Upper lobe of right lung (tissue), 1 donor: Measurements from ENCODE around the gene SERPIND1. TPM values are rescaled to one million over a fixed set of nuclear protein-coding genes. Genes with fewer than 3 reads are reported as not detected.
"Not testable (repeated sequence)": the region's sequence is repeated elsewhere in the genome, so short reads cannot be mapped to it uniquely, and the experiment has no call there.

Experiments used
- ATAC-seq: fragments of 200-7000 bp; cut with Tn5 transposase; one replicate; pipeline ENCODE4 v1.9.1; 2020; ENCODE audit warnings: mild to moderate bottlenecking, moderate library complexity
- DNase-seq: peaks from one replicate; pipeline ENCODE4 v3.0.0-alpha.2; 2020
- H3K27ac ChIP-seq: fragments of 200-600 bp; one replicate; pipeline ENCODE4 v1.8.0; 2022
- H3K27me3 ChIP-seq: fragments of 200-600 bp; one replicate; pipeline ENCODE4 v1.8.0; 2022; ENCODE audit warnings: mild to moderate bottlenecking
- H3K36me3 ChIP-seq: fragments of 200-600 bp; one replicate; pipeline ENCODE4 v1.8.0; 2022
- H3K4me1 ChIP-seq: fragments of 200-600 bp; one replicate; pipeline ENCODE4 v1.8.0; 2022
- H3K4me3 ChIP-seq: fragments of 200-600 bp; one replicate; pipeline ENCODE4 v1.8.0; 2022; ENCODE audit warnings: mild to moderate bottlenecking
- H3K9me3 ChIP-seq: fragments of 200-600 bp; one replicate; pipeline ENCODE4 v1.8.0; 2022
- intact Hi-C: fragments of 100-400 bp; cut with DNase I; formaldehyde crosslinking; loops from one replicate; pipeline ENCODE4 v1.11.0; 2022
- total RNA-seq: library from RNA; stranded (reverse); fragmentation: NEBNext Ultra II Directional; extraction: Animal tissue kit (Norgen Biotek cat#: 25700); gene quantifications from one replicate; pipeline ENCODE4 v1.2.1, GENCODE V29; 2021
- TF ChIP-seq, protein P1 (sequence below): fragments of 200-600 bp; IDR thresholded peaks from one replicate; pipeline ENCODE4 v1.8.0; 2022; ENCODE audit warnings: antibody characterized with exemption
- donor health status: DM: no; HTN: yes; CAD: no; lungs with severe emphysema.

Gene SERPIND1
- total RNA-seq, 1 donor from 2014 or later, result 0.58 TPM

DNA sequence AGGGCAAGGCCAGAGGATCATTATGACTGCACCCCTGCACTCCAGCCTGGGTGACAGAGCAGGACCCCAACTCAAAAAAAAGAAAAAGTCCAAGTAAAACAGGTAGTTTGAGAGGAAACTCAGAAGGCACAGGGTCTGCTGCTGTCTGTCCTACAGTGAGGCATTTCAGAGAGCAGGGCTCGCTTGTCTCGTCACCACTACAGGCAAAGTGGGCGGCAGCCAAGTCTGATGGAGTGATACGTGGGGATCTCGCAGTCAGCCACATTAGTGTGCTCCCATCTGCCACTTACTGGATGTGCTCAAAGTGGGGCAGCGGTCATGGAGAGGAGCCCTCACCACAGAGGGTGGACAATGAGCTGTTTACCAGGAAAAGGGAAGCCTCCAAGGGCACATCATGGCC, 42.6 kb downstream of the SERPIND1 start:
- intact Hi-C loops, result no loop called here
- Histone ChIP-seq H3K9me3 (no peaks in the 10 kb centered on the region), H3K36me3 (peaks cover 94% of the 10 kb centered on the region), H3K4me1 (no peaks in the 10 kb centered on the region), H3K27ac (no peak overlapping the region), H3K4me3 (no peak overlapping the region), H3K27me3 (no peaks in the 10 kb centered on the region)
- TF ChIP-seq, protein P1, sequence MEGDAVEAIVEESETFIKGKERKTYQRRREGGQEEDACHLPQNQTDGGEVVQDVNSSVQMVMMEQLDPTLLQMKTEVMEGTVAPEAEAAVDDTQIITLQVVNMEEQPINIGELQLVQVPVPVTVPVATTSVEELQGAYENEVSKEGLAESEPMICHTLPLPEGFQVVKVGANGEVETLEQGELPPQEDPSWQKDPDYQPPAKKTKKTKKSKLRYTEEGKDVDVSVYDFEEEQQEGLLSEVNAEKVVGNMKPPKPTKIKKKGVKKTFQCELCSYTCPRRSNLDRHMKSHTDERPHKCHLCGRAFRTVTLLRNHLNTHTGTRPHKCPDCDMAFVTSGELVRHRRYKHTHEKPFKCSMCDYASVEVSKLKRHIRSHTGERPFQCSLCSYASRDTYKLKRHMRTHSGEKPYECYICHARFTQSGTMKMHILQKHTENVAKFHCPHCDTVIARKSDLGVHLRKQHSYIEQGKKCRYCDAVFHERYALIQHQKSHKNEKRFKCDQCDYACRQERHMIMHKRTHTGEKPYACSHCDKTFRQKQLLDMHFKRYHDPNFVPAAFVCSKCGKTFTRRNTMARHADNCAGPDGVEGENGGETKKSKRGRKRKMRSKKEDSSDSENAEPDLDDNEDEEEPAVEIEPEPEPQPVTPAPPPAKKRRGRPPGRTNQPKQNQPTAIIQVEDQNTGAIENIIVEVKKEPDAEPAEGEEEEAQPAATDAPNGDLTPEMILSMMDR, result no peak
- DNase-seq, result no peak
- ATAC-seq, result no peak

DNA sequence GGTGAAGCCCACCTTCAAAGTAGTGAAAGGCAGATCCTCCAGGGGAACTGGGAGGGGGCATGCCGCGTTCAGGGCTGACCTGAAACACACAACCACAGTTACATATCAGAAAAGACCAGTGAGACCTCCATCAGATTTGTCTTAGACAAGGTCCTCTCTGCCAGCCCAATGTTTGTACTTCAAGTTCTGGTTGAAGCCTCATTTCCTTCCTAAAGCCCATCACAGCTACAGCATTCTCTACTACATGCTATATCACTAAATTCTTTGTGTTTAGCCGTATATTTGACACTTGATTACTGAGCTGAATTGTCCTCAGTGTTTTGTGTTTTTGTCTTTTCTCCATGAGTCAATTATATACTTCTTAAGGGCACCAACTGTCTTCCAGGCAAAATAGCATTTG, 44.6 kb downstream of the SERPIND1 start:
- intact Hi-C loops, result no loop called here
- Histone ChIP-seq H3K27me3 (no peaks in the 10 kb centered on the region), H3K27ac (no peak overlapping the region), H3K9me3 (no peaks in the 10 kb centered on the region), H3K4me3 (no peak overlapping the region), H3K4me1 (no peaks in the 10 kb centered on the region), H3K36me3 (peaks cover 92% of the 10 kb centered on the region)
- TF ChIP-seq, protein P1, result no peak
- ATAC-seq (no peak), DNase-seq (no peak)

DNA sequence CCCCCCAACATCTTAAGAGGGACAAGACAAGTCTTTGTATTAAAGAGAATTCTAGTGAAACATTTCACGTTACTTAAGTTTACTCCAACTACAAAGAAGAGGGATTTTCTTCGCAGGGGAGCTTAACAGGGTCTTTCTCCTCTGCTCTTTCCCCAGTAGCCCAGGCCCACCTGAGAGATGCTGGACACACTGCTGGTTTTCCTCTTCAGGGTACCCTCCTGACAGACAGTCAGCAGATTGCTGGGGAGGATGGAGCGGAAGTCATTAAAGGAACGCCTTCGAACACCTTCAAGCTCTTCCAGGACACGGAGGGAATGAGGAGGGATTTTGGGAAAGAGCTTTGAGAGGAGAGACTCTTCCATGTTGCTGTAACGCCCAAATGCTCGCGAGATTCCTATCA, 45.6 kb downstream of the SERPIND1 start:
- TF ChIP-seq, protein P1, result no peak
- no peaks in the 10 kb centered on the region for H3K4me1 ChIP-seq
- no peak for DNase-seq

DNA sequence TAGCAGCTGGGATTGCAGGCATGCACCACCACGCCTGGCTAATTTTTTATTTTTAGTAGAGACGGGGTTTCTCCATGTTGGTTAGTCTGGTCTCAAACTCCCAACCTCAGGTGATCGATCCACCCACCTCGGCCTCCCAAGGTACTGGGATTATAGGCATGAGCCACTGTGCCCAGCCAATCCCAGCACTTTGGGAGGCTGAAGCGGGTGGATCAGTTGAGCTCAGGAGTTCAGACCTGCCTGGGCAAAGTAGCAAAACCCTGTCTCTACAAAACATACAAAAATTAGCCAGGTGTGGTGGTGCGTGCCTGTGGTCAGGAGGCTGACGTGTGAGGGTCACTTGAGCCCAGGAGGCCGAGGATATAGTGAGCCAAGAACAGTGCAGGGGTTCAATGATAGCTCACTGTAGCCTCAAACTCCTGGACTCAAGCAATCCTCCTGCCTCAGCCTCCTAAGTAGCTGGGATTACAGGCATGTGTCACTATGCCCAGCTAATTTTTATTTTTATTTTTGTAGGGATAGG, 47.9 kb downstream of the SERPIND1 start:
- intact Hi-C loops, H3K9me3 ChIP-seq, H3K27me3 ChIP-seq, ATAC-seq, DNase-seq, H3K4me3 ChIP-seq, H3K27ac ChIP-seq, H3K4me1 ChIP-seq: not testable (repeated sequence)
- peaks cover 88% of the 10 kb centered on the region for H3K36me3 ChIP-seq

More for the DNA sequence above, 45.6 kb downstream of the SERPIND1 start:
- Histone ChIP-seq H3K9me3 (no peaks in the 10 kb centered on the region), H3K36me3 (peaks cover 93% of the 10 kb centered on the region), H3K4me3 (no peak overlapping the region), H3K27ac (no peak overlapping the region), H3K27me3 (no peaks in the 10 kb centered on the region)
- ATAC-seq, result no peak
- intact Hi-C loops, result no loop called here

DNA sequence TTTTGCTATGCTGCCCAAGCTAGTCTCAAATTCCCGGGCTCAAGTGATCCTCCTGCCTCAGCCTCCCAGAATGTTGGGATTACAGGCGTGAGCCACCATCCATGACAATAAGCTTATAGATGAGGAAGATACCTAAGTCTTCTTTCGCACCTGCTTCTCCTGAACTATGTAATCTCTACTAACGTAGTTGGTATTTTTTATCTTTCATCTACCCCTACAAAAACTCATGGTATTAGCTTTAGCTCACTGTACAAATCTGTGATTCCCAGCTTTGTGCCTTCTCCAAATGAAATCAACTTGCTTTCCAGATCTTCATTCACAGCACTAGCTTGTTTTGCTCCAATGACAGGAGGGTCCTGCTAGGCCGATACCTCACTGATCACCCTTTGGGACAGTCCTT, 48.3 kb downstream of the SERPIND1 start:
- ATAC-seq (no peak), DNase-seq (no peak)
- Histone ChIP-seq H3K4me3 (no peak overlapping the region), H3K9me3 (no peaks in the 10 kb centered on the region), H3K36me3 (peaks cover 88% of the 10 kb centered on the region), H3K27me3 (no peaks in the 10 kb centered on the region), H3K27ac (no peak overlapping the region), H3K4me1 (no peaks in the 10 kb centered on the region)
- intact Hi-C loops, result no loop called here
- TF ChIP-seq, protein P1, result no peak

DNA sequence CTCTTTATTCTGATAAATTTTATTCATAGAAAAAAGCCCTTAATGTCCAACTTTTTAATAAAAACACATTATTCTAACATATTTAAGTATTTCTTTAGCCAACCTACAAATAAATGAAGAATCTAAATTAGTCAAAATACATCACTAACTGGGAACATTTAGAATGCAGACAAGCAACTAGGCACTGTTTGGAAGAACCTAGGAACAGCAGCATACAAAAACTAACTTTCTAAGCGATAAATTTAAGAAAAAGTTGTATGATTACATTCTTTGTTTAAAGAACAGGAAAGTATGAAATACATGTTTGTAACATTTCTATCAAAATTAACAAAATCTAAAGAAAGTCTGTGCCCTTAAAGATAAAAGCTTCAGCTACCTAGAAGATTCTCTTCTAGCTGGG, 49.4 kb downstream of the SERPIND1 start:
- Histone ChIP-seq H3K4me3 (no peak overlapping the region), H3K4me1 (no peaks in the 10 kb centered on the region), H3K9me3 (no peaks in the 10 kb centered on the region), H3K27me3 (no peaks in the 10 kb centered on the region), H3K36me3 (peaks cover 88% of the 10 kb centered on the region), H3K27ac (no peak overlapping the region)
- DNase-seq (no peak), ATAC-seq (no peak)
- TF ChIP-seq, protein P1, result no peak
- intact Hi-C loops, result no loop called here

DNA sequence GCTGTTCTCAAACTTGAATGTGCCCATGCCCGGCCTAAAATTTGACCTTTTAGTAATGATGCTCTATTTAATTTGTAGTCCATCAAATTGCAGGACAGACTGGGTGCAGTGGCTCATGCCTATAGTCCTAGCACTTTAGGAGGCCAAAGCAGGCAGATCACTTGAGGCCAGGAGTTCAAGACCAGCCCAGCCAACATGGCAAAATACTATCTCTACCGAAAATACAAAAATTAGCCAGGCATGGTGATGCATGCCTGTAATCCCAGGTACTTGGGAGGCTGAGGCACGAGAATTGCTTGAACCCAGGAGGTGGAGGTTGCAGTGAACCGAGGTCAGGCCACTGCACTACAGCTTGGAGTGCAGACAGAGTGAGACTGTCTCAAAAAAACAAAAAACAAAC, 51.3 kb downstream of the SERPIND1 start:
- intact Hi-C loops, result not testable (repeated sequence)

More for the DNA sequence above, 51.3 kb downstream of the SERPIND1 start:
- DNase-seq, H3K4me1 ChIP-seq, H3K27ac ChIP-seq, ATAC-seq, H3K4me3 ChIP-seq, H3K9me3 ChIP-seq, H3K27me3 ChIP-seq: not testable (repeated sequence)
- H3K36me3 ChIP-seq, result peaks cover 86% of the 10 kb centered on the region
